ENCODE data around the gene MED13L. TPM values are rescaled to one million over a fixed set of nuclear protein-coding genes. Genes with fewer than 3 reads are reported as not detected.
A peak's percentile ranks its signal among the peaks of the same experiment; 100 is the strongest.

Gene MED13L
- total and polyA plus RNA-seq, 2 donors (not counting 1 experiment from before 2014, with no cell fraction given): 20.3 to 207 TPM

DNA sequence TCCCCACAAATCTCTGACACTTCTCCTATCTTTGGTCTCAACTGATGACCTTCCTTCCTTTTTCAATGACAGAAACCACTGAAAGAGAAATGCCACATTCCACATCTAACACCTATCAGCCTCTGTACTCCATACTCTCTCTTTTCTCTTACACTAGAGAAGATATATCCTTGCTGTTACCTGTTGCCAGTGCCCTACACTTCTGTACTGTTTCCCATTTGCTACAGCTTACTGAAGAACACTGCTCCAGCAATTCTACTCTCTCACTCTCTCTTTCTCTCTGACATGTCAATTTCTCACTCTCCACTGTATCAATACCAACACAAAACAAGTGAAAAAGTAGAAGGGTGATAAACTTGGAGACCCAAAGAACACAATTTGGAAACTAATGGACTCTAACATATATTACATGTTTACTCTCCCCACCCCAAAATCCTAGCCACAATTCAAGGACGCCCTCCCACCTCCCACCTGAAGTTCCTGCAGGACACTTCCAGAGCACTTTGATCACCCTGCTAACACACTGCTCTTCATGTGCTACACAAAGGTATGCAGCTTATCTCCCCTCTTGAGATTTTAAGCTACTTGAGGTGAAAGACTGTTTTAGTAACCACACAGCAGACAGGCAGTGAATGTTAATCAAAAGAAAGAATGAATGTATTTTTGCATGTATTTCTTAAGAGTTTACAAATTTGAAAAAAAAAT is 95.0 kb downstream of the MED13L start:
- peaks cover 51% of the 10 kb centered on the region for H4K20me1 ChIP-seq (ENCODE audit: control insufficient read depth, insufficient read depth, low read length, poor library complexity, severe bottlenecking)
- Mint-ChIP-seq H3K9me3 (ENCODE audit: insufficient read depth) (no peaks in the 10 kb centered on the region), H3K4me3 (no peak overlapping the region), H3K27ac (no peak overlapping the region), H3K27me3 (no peaks in the 10 kb centered on the region), H3K4me1 (peaks cover 64% of the 10 kb centered on the region)
- no peaks in the 10 kb centered on the region for H3K36me3 ChIP-seq (replicated peaks in 1 of 2; ENCODE audit: control extremely low read depth in 1 of 2, control insufficient read depth in 1 of 2, extremely low read depth in 1 of 2, insufficient read depth in 2 of 2, low read length in 1 of 2)
- intact Hi-C loops (cut with micrococcal nuclease): no loop called here
- ChIA-PET CTCF (no interaction called here), POLR2A (interaction anchor here (0.6 kb wide), 1 partner anchor 50 kb away, joined by 8 read pairs; no protein-coding TSS in a partner anchor)
- peaks cover 16 to 23% of the 10 kb centered on the region in 2 donors for H3K4me1 ChIP-seq (ENCODE audit: control insufficient read depth in 2 of 2, insufficient read depth in 2 of 2, low read length in 2 of 2)
- no peak for ATAC-seq (ENCODE audit: low read depth)
- H3K9ac ChIP-seq (ENCODE audit: low read length): peak overlapping the region; percentile 3
- no peaks in the 10 kb centered on the region for H3K9me3 ChIP-seq (ENCODE audit: control extremely low read depth in 1 of 3, control insufficient read depth in 2 of 3, insufficient read depth in 1 of 3, low read length in 2 of 3)
- no peak overlapping the region for H3K4me2 ChIP-seq (replicated peaks; ENCODE audit: low read depth, low read length, poor library complexity, severe bottlenecking)
- H3K79me2 ChIP-seq (ENCODE audit: control insufficient read depth, insufficient read depth, low read length): peaks cover 99% of the 10 kb centered on the region
- H3K27me3 ChIP-seq (replicated peaks in 1 of 4; ENCODE audit: control extremely low read depth in 1 of 4, control insufficient read depth in 3 of 4, insufficient read depth in 4 of 4, low read length in 3 of 4): no peaks in the 10 kb centered on the region
- no peak overlapping the region for H2AFZ ChIP-seq (ENCODE audit: insufficient read depth, low read depth, low read length, poor library complexity, severe bottlenecking)
- H3K4me3 ChIP-seq (ENCODE audit: control extremely low read depth in 1 of 5, extremely low read depth in 1 of 5, insufficient read depth in 1 of 5, low read depth in 2 of 5, low read length in 4 of 5): no peak overlapping the region
- no peak for TF ChIP-seq EZH2 (IDR thresholded peaks at IDR 0.05; ENCODE audit: borderline replicate concordance, insufficient read depth, low read depth, low read length, poor library complexity, severe bottlenecking)
- TF ChIP-seq, protein P1, sequence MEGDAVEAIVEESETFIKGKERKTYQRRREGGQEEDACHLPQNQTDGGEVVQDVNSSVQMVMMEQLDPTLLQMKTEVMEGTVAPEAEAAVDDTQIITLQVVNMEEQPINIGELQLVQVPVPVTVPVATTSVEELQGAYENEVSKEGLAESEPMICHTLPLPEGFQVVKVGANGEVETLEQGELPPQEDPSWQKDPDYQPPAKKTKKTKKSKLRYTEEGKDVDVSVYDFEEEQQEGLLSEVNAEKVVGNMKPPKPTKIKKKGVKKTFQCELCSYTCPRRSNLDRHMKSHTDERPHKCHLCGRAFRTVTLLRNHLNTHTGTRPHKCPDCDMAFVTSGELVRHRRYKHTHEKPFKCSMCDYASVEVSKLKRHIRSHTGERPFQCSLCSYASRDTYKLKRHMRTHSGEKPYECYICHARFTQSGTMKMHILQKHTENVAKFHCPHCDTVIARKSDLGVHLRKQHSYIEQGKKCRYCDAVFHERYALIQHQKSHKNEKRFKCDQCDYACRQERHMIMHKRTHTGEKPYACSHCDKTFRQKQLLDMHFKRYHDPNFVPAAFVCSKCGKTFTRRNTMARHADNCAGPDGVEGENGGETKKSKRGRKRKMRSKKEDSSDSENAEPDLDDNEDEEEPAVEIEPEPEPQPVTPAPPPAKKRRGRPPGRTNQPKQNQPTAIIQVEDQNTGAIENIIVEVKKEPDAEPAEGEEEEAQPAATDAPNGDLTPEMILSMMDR (IDR thresholded peaks at IDR 0.05): no peak
- no peak overlapping the region for H3K27ac ChIP-seq (ENCODE audit: low read length in 2 of 2)
- DNase-seq: no peak
- 100% methylated on average over 1 of the region's 1 CpG for WGBS (ENCODE audit: insufficient coverage)

- no peaks in the 10 kb centered on the region for H3K9me3 Mint-ChIP-seq (ENCODE audit: insufficient read depth)
- no peak overlapping the region for H2AFZ ChIP-seq (ENCODE audit: insufficient read depth, low read depth, low read length, poor library complexity, severe bottlenecking)
- H3K27ac Mint-ChIP-seq: no peak overlapping the region
- H3K36me3 ChIP-seq (replicated peaks in 1 of 2; ENCODE audit: control extremely low read depth in 1 of 2, control insufficient read depth in 1 of 2, extremely low read depth in 1 of 2, insufficient read depth in 2 of 2, low read length in 1 of 2): no peaks in the 10 kb centered on the region
- intact Hi-C loops (cut with micrococcal nuclease): no loop called here
- 100% methylated on average over 1 of the region's 3 CpGs for WGBS (ENCODE audit: insufficient coverage)
- no peaks in the 10 kb centered on the region for H3K9me3 ChIP-seq (ENCODE audit: control extremely low read depth in 1 of 3, control insufficient read depth in 2 of 3, insufficient read depth in 1 of 3, low read length in 2 of 3)
- H3K27me3 ChIP-seq (replicated peaks in 1 of 4; ENCODE audit: control extremely low read depth in 1 of 4, control insufficient read depth in 3 of 4, insufficient read depth in 4 of 4, low read length in 3 of 4): no peaks in the 10 kb centered on the region
- H3K27ac ChIP-seq (ENCODE audit: low read length in 2 of 2): no peak overlapping the region
- ATAC-seq (ENCODE audit: low read depth) (no peak), DNase-seq (no peak)
- POLR2A ChIA-PET: no interaction called here
- no peak overlapping the region for H3K4me3 ChIP-seq (ENCODE audit: control extremely low read depth in 1 of 5, extremely low read depth in 1 of 5, insufficient read depth in 1 of 5, low read depth in 2 of 5, low read length in 4 of 5)
- no peaks in the 10 kb centered on the region for H3K27me3 Mint-ChIP-seq
- peaks cover 99% of the 10 kb centered on the region for H3K79me2 ChIP-seq (ENCODE audit: control insufficient read depth, insufficient read depth, low read length)
- peaks cover 50% of the 10 kb centered on the region for H4K20me1 ChIP-seq (ENCODE audit: control insufficient read depth, insufficient read depth, low read length, poor library complexity, severe bottlenecking)
- peaks cover 65% of the 10 kb centered on the region for H3K4me1 Mint-ChIP-seq
- H3K4me3 Mint-ChIP-seq: no peak overlapping the region
- CTCF ChIA-PET: no interaction called here
- no peak overlapping the region for H3K9ac ChIP-seq (ENCODE audit: low read length)
- no peak for TF ChIP-seq EZH2 (IDR thresholded peaks at IDR 0.05; ENCODE audit: borderline replicate concordance, insufficient read depth, low read depth, low read length, poor library complexity, severe bottlenecking)
- TF ChIP-seq, protein P1 (IDR thresholded peaks at IDR 0.05): no peak
- H3K4me1 ChIP-seq (ENCODE audit: control insufficient read depth in 2 of 2, insufficient read depth in 2 of 2, low read length in 2 of 2): peaks cover 9 to 14% of the 10 kb centered on the region in 2 donors
- H3K4me2 ChIP-seq (replicated peaks; ENCODE audit: low read depth, low read length, poor library complexity, severe bottlenecking): no peak overlapping the region
Observed at GRCh38 chr12:116180448-116180847, 97.0 kb downstream of the MED13L start.

Measured in B cell (primary cell).